Kidney (tissue), 14 donors: Measurements from ENCODE around the gene NFATC2. TPM values are rescaled to one million over a fixed set of nuclear protein-coding genes. Genes with fewer than 3 reads are reported as not detected.

Experiments
- DNase-seq, 5 donors: peaks; one replicate each; pipeline ENCODE4 v3.0.0-alpha.2; 2013 to 2020
- FAIRE-seq: peaks from 2 replicates; lab custom pipeline; 2012; peaks lifted over from hg19 to GRCh38; lab: Jason Lieb, UNC
- H3K27ac ChIP-seq, 2 donors: one replicate each; pipeline ENCODE4 v1.7.0; 2013; ENCODE audit warnings: low read depth in 2 of 2, low read length in 2 of 2, inconsistent platforms in 1 of 2
- H3K27me3 ChIP-seq: one replicate; pipeline ENCODE4 v1.7.1; 2013; ENCODE audit warnings: low read length, inconsistent platforms; ENCODE audit not compliant: control insufficient read depth, insufficient read depth
- H3K36me3 ChIP-seq, 3 donors: one replicate each; pipeline versions ENCODE4 v1.7.0 to v1.7.1; 2013; ENCODE audit warnings: low read length in 3 of 3, control low read depth in 1 of 3, inconsistent platforms in 1 of 3; ENCODE audit not compliant: insufficient read depth in 3 of 3, control insufficient read depth in 2 of 3
- H3K4me1 ChIP-seq, 3 donors: one replicate each; pipeline versions ENCODE4 v1.7.0 to v1.7.1; 2013; ENCODE audit warnings: low read length in 3 of 3, inconsistent platforms in 1 of 3, low read depth in 1 of 3; ENCODE audit not compliant: control insufficient read depth in 2 of 3, insufficient read depth in 2 of 3
- H3K4me3 ChIP-seq, 3 donors: one replicate each; pipeline versions ENCODE4 v1.7.0 to v1.8.1; 2013; ENCODE audit warnings: low read length in 3 of 3, control low read depth in 1 of 3, inconsistent platforms in 1 of 3
- H3K9ac ChIP-seq, 3 donors: one replicate each; pipeline versions ENCODE4 v1.7.0 to v1.7.1; 2013; ENCODE audit warnings: low read length in 3 of 3, control low read depth in 1 of 3, inconsistent platforms in 1 of 3
- H3K9me3 ChIP-seq, 3 donors: one replicate each; pipeline versions ENCODE4 v1.7.0 to v1.7.1; 2013; ENCODE audit warnings: low read length in 3 of 3, control low read depth in 1 of 3, inconsistent platforms in 1 of 3; ENCODE audit not compliant: control insufficient read depth in 2 of 3, insufficient read depth in 1 of 3
- intact Hi-C: fragments of 100-400 bp; cut with DNase I; formaldehyde crosslinking; loops from one replicate; pipeline ENCODE4 v1.11.1; 2022
- polyA plus RNA-seq: library from polyadenylated mRNA; stranded (reverse); fragments of 350-450 nt; fragmentation: Illumina TruSeq; extraction: RNeasy Lipid Tissue Mini Kit (QIAGEN cat#74804); gene quantifications from one replicate; pipeline ENCODE4 v1.2.3, GENCODE V29; 2014; ENCODE audit warnings: low read depth, low replicate concordance; ENCODE audit not compliant: insufficient read depth
- total RNA-seq: library from RNA; stranded (reverse); fragmentation: NEBNext Ultra II Directional; extraction: Animal tissue kit (Norgen Biotek cat#: 25700); gene quantifications from one replicate; pipeline ENCODE4 v1.2.1, GENCODE V29; 2021
- TF ChIP-seq, protein P1 (sequence below): IDR thresholded peaks from 3 replicates; pipeline ENCODE4 v1.5.1; 2012; ENCODE audit warnings: mild to moderate bottlenecking, moderate library complexity, borderline replicate concordance; ENCODE audit not compliant: insufficient read depth; ENCODE audit errors: extremely low read depth
- donor health status: control.
- donor health status: control.
- donor health status: control.
- donor health status: control.
- donor health status: control.
- donor health status: DM: yes; HTN: yes; CAD: no.
- donor health status: Normal renal cell carcinoma (clear cell type).

Gene NFATC2
- total and polyA plus RNA-seq, 2 donors from 2014 or later = 0.73 to 10.5 TPM

DNA sequence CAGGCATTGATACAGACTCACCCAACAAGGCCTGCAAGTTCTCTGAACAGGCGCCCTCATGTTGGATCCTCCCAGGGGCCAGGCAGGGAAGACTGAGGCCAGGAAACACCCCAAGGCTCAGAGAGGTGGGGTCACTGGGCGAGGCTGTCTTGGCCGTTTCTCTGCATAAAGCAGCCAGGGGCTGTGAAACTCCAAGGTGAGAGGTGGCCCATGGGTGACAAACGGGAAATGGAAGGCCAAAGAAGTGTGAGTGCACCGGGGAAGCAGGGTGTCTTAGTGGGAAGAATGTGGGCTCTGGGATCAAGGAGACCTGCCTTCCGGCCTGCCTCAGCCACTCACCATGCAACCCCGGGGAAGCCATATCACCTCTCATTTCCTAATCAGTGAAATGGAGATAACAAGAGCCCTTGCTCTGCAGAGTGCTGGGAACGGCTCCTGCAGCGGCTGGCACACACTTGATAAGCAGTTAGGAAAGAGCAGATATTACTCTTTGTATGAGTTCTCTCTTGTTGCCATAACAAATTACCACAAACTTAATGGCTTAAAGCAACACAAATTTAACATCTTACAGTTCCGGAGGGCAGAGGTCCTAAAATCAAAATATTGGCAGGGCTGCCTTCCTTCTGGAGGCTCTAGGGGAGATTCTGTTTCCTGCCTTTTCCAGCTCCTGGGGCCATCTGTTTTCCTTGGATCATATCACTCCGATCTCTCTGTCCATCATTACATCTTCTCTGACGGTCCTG is 168.6 kb downstream of the NFATC2 start:
- H3K9me3 ChIP-seq = no peaks in the 10 kb centered on the region
- peak in 1 of 5 donors; percentile 39 for DNase-seq
- no peak for FAIRE-seq
- no peak overlapping the region for H3K27ac ChIP-seq
- no peaks in the 10 kb centered on the region for H3K36me3 ChIP-seq
- H3K4me3 ChIP-seq = no peak overlapping the region
- H3K4me1 ChIP-seq = no peaks in the 10 kb centered on the region
- intact Hi-C loops = loop anchor here (10.0 kb wide), 1 partner anchor 221 kb away; no protein-coding TSS in a partner anchor
- no peak overlapping the region for H3K9ac ChIP-seq
- TF ChIP-seq, protein P1, sequence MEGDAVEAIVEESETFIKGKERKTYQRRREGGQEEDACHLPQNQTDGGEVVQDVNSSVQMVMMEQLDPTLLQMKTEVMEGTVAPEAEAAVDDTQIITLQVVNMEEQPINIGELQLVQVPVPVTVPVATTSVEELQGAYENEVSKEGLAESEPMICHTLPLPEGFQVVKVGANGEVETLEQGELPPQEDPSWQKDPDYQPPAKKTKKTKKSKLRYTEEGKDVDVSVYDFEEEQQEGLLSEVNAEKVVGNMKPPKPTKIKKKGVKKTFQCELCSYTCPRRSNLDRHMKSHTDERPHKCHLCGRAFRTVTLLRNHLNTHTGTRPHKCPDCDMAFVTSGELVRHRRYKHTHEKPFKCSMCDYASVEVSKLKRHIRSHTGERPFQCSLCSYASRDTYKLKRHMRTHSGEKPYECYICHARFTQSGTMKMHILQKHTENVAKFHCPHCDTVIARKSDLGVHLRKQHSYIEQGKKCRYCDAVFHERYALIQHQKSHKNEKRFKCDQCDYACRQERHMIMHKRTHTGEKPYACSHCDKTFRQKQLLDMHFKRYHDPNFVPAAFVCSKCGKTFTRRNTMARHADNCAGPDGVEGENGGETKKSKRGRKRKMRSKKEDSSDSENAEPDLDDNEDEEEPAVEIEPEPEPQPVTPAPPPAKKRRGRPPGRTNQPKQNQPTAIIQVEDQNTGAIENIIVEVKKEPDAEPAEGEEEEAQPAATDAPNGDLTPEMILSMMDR = no peak
- H3K27me3 ChIP-seq = no peaks in the 10 kb centered on the region

DNA sequence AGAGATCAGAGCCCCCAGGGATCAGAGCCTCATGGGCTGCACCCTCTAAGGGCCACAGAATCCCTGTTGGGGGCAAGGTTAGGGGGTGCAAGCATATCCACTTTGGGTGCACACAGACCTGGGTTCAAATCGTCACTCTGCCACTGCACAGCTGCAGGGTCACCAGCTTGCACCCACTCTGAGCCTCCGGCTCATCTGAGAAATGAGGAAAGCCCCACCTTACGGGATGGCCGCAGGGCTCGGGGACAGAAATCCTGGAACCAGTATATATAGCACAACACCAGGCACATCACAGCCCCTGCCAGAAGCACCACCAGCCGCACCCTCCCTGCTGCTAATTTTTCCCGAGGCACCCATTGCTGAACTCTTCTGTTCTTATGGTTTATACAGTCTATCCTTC is 169.6 kb downstream of the NFATC2 start:
- TF ChIP-seq, protein P1 = no peak
- Histone ChIP-seq H3K4me3 (no peak overlapping the region), H3K27ac (no peak overlapping the region), H3K36me3 (no peaks in the 10 kb centered on the region), H3K9me3 (no peaks in the 10 kb centered on the region), H3K9ac (no peak overlapping the region), H3K4me1 (no peaks in the 10 kb centered on the region), H3K27me3 (no peaks in the 10 kb centered on the region)
- intact Hi-C loops = loop anchor here (10.0 kb wide), 1 partner anchor 222 kb away; no protein-coding TSS in a partner anchor
- DNase-seq (no peak), FAIRE-seq (no peak)

DNA sequence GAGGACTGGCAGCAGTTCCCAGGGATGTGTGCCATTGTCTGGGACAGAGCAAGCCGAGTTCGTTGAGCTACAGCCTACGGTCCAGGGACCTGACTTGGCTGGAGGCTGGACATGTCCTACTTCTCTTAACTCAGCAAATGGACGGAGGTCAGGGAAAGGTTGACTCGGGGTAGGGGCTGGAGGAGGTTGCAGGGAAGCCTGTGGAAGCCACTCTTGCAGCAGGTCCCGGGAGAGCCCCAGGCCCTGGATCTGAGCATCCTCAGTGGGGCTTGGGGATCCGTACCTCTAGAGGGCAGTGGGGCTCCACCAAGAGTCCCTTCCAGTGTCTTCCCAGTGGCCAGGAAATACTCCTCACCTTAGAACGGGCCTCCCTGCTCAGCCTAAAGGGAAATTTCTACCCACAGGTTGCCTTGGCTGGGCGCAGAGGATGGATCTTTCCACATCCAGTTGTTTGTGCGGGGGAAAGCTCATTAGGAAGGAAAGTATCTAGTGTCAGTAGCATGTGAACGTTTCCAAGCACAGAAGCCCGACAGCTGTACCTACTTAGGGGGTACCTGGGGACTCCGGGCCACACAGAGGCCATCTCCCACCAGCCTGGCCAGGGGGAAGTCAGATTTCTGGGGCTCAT is 170.2 kb downstream of the NFATC2 start:
- no peaks in the 10 kb centered on the region for H3K4me1 ChIP-seq
- H3K4me3 ChIP-seq = no peak overlapping the region
- no peak overlapping the region for H3K9ac ChIP-seq
- H3K27ac ChIP-seq = no peak overlapping the region
- intact Hi-C loops = loop anchor here (10.0 kb wide), 1 partner anchor 223 kb away; no protein-coding TSS in a partner anchor
- H3K9me3 ChIP-seq = no peaks in the 10 kb centered on the region
- TF ChIP-seq, protein P1 = peak; percentile 60
- H3K36me3 ChIP-seq = no peaks in the 10 kb centered on the region
- FAIRE-seq (no peak), DNase-seq (peak in 4 of 5 donors; percentile 78 to 84 (median 80))
- no peaks in the 10 kb centered on the region for H3K27me3 ChIP-seq
